GM21619 (cell line): Measurements from ENCODE around the gene FAM25G.
"Not testable (repeated sequence)": the region's sequence is repeated elsewhere in the genome, so short reads cannot be mapped to it uniquely, and the experiment has no call there.

ENCODE experiments used
- ATAC-seq: cut with Tn5 transposase; IDR thresholded peaks from one replicate; pipeline ENCODE4 v1.9.1; 2021; ENCODE audit not compliant: unreplicated experiment

The FAM25G gene

DNA sequence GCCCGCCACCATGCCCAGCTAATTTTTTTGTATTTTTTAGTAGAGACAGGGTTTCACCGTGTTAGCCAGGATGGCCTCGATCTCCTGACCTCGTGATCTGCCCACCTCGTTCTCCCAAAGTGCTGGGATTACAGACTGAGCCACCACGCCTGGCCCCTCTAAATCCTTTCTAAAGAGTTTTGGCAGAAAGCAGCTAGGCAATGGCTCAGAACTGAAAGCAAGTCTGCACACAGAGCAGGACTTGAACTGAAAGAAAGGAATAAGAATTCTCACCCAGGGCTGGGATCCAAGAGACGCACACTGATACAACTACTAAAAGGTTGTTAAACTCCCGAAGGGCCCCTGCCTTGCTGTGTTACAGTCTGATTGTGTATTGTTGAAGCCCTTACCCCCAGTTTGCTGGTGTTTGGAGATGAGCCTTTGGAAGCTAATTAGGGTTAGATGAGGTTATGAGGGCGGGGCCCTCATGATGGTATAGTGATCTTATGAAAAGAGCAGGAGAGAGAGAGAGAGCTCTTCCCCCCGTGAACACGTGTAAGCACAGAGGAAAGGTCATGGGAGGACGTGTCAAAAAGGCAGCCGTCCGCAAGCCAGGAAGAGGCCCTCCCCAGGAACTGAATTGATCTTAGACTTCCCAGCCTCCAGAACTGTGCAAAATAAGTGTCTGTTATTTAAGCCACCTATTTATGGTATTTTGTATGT lies 26.1 kb downstream of the FAM25G start:
- not testable (repeated sequence) for ATAC-seq

DNA sequence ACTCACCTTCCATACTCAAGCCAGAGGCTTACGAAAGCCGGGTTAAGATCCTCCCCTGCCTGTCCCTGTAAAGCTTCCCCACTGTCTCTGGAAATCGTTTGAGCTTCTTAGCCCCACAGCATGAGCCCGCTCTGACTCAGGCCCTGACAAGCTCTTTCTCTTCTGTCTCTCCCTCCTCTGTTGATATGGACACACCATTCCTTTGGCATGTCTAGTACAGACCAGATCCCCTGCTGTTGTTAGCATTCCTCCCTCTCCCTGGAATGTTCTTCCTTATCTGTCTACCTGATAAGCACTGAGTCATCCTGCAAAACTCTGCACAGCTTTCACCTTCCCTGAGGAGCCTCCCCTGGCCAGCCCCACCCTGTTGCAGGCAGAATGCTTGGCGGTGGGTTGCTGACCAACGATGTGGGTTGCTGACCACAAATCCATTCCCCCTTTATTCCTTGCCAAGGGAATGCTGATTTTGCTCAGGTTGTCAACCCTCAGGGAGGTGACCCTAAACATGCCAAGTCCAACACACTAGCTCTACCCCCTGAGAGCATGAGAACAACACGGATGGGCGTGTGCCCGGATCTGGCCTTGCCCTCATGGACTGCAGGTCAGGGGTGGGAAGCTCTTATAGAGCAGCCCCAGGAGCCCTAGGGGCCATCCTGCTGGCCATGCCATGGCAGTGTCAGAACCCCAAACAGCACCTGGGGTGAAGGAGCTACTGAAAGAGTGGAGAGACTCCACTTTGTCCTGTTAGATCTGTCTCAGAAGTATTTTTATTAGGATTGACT lies 28.7 kb downstream of the FAM25G start:
- ATAC-seq, result not testable (repeated sequence)

GRCh38 chr10:47461261-47461687 lies 30.2 kb downstream of the FAM25G start:
- ATAC-seq, result not testable (repeated sequence)

DNA sequence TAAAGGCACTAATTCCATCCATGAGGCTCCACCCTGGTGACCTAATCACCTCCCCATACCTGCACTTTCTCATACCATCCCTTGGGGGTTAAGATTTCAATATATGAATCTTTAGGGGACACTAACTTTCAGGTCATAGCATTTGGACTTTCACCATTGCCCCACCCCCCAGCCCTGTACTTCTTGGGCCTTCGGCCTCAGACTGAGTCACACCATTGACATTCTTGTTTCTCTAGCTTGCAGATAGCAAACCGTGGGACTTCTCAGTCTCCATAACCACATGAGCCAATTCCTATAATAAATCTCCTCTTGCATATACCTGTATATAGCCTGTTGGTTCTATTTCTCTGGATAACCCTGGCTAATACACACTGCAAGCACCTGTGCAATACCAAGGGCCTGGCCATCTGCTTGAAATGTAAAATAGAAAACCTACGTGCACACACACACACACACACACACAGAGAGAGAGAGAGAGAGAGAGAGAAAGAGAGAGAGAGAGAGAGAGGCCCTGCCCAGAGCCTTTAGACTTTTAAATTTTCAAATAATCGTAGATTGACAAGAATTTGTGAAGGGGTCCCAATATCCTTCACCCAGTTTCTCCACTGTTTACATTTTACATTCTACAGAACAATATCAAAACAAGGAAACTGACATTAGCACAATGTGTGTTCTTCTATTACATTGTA lies 32.9 kb downstream of the FAM25G start:
- no peak for ATAC-seq

GRCh38 chr10:47457826-47458225 lies 33.7 kb downstream of the FAM25G start:
- ATAC-seq, result no peak

DNA sequence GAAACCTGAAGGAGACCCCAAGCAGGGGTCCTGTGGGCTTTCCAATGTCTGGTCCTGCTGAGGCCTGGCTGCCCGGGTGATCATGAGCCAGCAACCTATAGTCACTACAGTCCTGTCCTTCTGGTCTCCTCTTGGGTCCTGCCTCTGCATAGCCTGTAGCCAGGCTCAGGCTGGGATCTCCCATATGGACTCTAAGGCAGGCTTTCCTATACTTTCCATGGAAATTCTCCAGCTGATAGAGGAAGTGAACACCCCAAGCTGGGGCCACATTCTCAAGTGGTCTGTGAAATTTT lies 34.0 kb downstream of the FAM25G start:
- ATAC-seq, result no peak

DNA sequence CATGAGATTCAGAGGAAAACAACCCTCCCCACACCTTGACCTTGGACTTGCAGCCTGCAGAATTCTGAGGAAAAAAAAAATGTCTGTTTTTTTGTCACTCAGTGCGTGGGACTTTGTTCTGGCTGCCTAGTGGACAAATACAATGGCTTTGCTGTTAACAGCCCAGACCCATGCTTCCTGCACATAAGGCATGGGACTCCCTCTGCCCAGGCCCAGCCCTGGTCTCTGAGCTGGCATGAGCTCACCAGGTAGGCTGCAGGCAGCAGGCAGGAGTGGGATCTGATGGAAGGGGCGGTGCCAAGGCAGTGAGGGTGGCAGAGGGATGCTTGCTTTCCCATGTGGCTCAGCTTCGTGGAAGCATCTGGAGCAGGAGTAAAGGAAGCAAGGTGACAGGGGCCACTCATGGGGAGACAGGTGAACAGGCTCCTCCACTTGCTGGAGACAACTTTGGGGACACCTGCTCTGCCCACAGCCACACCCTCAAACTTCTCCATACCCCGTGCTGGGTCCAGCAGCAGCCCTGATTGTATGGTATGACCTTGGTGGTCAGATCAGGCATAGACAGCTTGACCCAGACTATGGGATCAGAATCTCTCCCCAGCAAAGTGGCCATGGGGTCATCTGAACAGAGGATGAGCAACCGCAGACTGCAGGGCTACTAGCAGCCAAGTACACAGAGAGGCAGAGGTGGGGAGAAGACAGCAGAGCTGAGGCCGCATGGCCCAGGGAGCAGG lies 34.5 kb downstream of the FAM25G start:
- ATAC-seq, result no peak

GRCh38 chr10:47456079-47456785 lies 35.3 kb downstream of the FAM25G start:
- no peak for ATAC-seq

- not testable (repeated sequence) for ATAC-seq
Observed at GRCh38 chr10:47455350-47456078, 36.0 kb downstream of the FAM25G start.

- ATAC-seq, result no peak
Observed at GRCh38 chr10:47454780-47455058, 36.8 kb downstream of the FAM25G start.

GRCh38 chr10:47454008-47454779 lies 37.3 kb downstream of the FAM25G start:
- no peak for ATAC-seq

DNA sequence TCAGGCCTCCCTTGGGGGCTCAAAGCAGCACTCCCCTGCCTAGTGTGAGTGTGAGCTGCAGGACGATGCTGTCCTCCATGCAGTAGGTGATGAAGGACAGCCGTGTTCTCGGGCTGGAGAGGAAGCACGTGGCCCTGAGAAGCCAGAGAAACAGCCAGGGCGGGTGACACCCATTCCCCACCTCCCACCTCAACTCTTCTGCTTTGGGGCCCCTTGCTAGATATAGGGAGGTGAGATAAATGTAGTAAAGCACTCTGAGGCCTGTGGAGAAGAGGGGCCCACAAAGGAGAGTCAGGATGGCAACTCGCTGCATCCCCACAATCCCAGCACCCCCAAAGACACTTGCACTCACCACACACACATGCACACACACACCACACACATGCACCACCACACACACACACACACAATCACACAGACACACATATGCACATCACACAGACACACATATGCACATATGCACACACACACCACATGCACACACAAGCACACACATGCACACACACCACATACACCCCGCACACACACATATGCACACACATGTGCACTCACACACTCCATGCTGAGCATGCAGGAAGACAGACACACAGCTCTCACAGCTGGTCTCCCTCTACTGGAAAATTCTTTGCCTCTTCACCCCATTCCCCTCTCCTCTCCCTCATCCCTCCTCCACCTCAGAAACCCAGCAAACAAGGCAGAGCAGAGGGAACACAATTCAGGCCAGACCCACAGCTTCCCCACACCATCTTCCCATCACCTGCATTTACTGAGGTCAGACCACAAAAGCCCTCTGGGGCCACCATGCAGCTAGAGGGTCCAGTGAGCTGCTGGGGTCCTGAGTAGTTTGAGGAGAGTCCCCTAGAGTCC lies 38.1 kb downstream of the FAM25G start:
- no peak for ATAC-seq

GRCh38 chr10:47452495-47453140 lies 38.9 kb downstream of the FAM25G start:
- no peak for ATAC-seq

DNA sequence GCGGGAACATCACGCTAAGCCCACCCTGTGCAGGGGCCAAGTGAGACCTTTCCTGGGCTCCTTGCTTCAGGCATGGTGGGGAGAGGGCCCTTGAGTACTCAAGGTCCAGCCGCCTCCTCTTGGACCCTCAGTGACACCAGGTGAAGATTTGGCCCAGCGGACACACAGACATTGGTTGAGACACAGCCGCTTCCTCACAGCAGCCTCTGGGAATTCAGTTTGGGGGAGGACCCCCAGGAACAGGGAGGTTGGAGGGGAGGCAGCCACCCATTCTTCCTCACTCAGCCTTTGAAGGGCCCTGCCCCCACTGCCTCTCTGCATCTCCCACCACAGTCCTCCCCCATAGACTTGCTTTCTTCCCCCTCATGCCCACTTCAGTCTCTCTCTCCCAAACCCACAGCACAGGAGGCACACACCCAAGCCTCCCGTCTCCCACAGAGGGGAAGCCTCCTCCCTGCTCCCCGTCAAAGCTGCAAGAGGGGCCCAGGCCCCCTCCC lies 39.5 kb downstream of the FAM25G start:
- no peak for ATAC-seq

DNA sequence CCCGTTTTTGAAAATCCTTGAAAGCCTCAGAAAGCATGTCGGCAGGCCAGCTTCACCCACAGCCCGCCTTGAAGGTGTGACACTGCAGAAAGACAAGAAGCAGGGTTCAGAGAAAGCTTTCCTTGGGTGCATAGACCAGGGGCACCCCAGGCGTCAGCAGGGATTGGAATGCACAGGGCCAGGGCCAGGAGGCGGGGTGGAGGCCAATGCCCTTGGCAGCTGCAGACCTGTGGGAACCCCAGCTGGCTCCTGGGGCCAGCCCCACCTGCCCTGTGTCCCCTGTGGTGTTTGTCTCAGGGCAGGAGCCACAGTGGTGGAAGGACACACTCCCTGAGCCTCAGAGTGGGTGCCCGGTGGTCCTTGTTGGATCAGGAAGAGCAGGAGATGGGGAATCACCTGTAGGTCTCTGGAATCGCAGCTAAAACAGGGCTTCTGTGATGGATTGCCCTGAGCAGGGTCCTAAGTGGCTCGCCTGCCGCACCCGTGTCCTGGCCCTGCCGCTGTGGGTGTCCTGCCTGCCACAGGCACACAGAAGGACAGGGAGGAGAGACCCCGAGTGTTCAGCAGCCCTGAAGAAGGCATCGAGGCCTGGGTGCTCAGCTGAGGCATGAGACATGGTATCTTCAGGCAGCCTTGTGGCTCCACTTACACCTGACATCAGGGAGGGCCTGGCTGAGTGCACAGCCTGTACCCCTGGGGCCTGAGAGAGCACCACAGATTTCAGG lies 40.1 kb downstream of the FAM25G start:
- ATAC-seq, result no peak

- ATAC-seq, result no peak
Observed at GRCh38 chr10:47450442-47450841, 41.1 kb downstream of the FAM25G start.

DNA sequence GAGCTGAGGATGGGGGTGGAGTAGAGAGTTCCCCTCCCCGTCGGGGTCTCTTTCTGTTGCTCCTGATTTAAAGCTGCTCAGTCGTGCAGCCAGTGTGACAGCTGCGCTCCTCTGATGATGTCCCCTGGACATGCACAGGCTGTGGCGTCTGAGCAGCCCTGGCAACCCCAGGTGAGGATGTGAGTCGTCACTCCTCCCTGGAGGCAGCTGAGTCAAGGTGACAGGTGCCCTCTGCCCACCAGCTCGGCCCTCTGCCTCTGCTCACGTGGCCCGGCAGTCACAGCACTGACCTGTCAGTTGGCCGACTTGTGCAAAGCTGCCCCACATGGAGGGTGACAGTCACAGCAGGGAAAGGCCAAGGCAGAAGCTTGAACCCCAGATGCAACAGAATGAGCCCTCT lies 41.5 kb downstream of the FAM25G start:
- ATAC-seq, result no peak
